Measurements from ENCODE around the gene RNF220.

RNF220 gene

DNA sequence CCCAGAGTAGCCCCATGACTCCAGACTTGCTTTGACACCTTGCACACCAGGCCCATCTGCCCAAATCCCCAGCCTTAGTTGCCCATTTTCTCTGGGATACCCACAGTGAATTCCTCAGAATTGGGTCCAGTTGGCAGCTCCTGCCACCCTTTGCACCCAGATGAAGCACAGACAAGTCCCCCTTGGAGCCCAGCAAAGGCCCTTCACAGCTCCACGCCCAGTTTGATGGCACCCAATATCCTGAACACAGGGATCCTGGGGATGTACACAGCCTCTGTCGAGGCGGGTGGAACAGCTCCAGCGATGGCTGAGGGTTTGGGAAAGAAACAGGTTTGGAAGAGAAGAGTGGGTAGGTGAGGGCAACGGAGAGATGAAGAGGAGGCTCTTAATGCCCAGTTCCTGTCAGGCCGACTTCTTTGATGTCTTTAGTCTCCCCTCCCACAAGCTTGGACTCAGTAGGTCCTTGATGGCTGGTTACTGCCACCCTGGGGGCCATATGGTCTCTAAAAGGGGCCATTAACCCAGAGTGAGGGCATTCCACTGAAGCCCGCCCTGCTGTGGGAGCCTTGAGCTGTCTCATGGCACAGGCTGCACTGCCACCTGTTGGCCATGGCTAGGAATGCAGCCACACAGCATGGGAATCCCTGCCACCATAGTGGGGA is 247.5 kb downstream of the RNF220 start:
- peak; percentile 94 for ATAC-seq
- TF ChIP-seq TCF4 (CRISPR knock-in tag; IDR thresholded peaks at IDR 0.05; ENCODE audit: borderline replicate concordance) = no peak

DNA sequence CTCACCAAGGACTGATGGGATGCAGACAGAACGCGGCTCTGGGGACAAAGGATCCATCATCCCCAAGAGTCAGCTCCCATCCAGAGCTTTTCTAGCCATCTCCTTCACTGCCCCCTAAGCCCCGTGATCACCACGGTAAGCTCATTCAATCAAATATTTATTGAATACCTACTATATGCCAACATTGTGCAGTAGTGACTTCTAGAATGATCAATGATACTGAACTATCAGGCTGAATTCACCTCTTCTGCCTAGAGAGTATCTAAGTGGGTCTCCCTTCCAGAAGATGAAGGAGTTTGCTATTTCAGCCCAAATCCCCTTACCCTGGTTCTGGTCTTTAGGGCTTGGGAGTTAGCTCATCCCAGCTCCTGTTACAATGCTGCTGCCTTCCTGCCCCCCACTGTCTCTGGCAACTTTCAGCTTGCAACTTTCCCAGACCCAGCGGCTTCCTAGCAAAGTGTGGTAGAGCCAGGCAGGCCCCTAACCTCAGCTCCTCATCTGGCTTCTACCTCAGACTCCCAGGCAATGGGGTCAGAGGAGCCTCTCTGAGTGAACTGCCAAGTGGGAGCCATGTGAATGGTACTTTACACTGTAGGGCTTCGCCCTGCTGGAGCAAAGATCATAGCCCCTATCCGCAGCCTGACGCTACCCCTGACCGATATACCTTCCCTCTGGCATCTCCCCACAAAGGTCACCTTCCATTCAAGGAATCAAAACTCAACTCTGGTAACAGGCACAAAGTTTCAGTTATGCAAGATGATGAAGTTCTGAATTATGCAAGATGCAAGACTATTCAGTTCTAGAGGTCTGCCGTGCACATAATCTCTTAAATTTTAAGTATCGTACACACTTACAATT is 248.3 kb downstream of the RNF220 start:
- TF ChIP-seq ZNF8 (CRISPR knock-in tag; IDR thresholded peaks at IDR 0.05) = no peak
- TF ChIP-seq SNAI2 (CRISPR knock-in tag; IDR thresholded peaks at IDR 0.05) = no peak
- TF ChIP-seq TCF4 (CRISPR knock-in tag; IDR thresholded peaks at IDR 0.05; ENCODE audit: borderline replicate concordance) = no peak
- no peak for TF ChIP-seq GLIS3 (CRISPR knock-in tag; IDR thresholded peaks at IDR 0.05)
- TF ChIP-seq TOX (CRISPR knock-in tag; IDR thresholded peaks at IDR 0.05; ENCODE audit: borderline replicate concordance) = no peak
- TF ChIP-seq, protein P1, sequence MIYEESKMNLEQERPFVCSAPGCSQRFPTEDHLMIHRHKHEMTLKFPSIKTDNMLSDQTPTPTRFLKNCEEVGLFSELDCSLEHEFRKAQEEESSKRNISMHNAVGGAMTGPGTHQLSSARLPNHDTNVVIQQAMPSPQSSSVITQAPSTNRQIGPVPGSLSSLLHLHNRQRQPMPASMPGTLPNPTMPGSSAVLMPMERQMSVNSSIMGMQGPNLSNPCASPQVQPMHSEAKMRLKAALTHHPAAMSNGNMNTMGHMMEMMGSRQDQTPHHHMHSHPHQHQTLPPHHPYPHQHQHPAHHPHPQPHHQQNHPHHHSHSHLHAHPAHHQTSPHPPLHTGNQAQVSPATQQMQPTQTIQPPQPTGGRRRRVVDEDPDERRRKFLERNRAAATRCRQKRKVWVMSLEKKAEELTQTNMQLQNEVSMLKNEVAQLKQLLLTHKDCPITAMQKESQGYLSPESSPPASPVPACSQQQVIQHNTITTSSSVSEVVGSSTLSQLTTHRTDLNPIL (CRISPR knock-in tag; IDR thresholded peaks at IDR 0.05; ENCODE audit: low read depth) = no peak
- TF ChIP-seq, protein P2, sequence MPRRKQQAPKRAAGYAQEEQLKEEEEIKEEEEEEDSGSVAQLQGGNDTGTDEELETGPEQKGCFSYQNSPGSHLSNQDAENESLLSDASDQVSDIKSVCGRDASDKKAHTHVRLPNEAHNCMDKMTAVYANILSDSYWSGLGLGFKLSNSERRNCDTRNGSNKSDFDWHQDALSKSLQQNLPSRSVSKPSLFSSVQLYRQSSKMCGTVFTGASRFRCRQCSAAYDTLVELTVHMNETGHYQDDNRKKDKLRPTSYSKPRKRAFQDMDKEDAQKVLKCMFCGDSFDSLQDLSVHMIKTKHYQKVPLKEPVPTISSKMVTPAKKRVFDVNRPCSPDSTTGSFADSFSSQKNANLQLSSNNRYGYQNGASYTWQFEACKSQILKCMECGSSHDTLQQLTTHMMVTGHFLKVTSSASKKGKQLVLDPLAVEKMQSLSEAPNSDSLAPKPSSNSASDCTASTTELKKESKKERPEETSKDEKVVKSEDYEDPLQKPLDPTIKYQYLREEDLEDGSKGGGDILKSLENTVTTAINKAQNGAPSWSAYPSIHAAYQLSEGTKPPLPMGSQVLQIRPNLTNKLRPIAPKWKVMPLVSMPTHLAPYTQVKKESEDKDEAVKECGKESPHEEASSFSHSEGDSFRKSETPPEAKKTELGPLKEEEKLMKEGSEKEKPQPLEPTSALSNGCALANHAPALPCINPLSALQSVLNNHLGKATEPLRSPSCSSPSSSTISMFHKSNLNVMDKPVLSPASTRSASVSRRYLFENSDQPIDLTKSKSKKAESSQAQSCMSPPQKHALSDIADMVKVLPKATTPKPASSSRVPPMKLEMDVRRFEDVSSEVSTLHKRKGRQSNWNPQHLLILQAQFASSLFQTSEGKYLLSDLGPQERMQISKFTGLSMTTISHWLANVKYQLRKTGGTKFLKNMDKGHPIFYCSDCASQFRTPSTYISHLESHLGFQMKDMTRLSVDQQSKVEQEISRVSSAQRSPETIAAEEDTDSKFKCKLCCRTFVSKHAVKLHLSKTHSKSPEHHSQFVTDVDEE (CRISPR knock-in tag; IDR thresholded peaks at IDR 0.05) = no peak
- no peak for TF ChIP-seq ISL1 (CRISPR knock-in tag; IDR thresholded peaks at IDR 0.05)
- TF ChIP-seq ZNF565 (CRISPR knock-in tag; conservative IDR thresholded peaks at IDR 0.05; ENCODE audit: low read depth) = no peak
- no peak for TF ChIP-seq BACH2 (CRISPR knock-in tag; IDR thresholded peaks at IDR 0.05; ENCODE audit: borderline replicate concordance)
- TF ChIP-seq, protein P3, sequence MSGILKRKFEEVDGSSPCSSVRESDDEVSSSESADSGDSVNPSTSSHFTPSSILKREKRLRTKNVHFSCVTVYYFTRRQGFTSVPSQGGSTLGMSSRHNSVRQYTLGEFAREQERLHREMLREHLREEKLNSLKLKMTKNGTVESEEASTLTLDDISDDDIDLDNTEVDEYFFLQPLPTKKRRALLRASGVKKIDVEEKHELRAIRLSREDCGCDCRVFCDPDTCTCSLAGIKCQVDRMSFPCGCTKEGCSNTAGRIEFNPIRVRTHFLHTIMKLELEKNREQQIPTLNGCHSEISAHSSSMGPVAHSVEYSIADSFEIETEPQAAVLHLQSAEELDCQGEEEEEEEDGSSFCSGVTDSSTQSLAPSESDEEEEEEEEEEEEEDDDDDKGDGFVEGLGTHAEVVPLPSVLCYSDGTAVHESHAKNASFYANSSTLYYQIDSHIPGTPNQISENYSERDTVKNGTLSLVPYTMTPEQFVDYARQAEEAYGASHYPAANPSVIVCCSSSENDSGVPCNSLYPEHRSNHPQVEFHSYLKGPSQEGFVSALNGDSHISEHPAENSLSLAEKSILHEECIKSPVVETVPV (CRISPR knock-in tag; IDR thresholded peaks at IDR 0.05) = no peak
- TF ChIP-seq ARNTL (CRISPR knock-in tag; IDR thresholded peaks at IDR 0.05; ENCODE audit: borderline replicate concordance, low read depth) = no peak
- no peak for TF ChIP-seq ZNF70 (CRISPR knock-in tag; IDR thresholded peaks at IDR 0.05)
- no peak for TF ChIP-seq ZFP30 (CRISPR knock-in tag; IDR thresholded peaks at IDR 0.05)
- no peak for TF ChIP-seq ZC3H10 (CRISPR knock-in tag; IDR thresholded peaks at IDR 0.05)
- peak; percentile 5; the same call in 2 of the 3 replicates for ATAC-seq

DNA sequence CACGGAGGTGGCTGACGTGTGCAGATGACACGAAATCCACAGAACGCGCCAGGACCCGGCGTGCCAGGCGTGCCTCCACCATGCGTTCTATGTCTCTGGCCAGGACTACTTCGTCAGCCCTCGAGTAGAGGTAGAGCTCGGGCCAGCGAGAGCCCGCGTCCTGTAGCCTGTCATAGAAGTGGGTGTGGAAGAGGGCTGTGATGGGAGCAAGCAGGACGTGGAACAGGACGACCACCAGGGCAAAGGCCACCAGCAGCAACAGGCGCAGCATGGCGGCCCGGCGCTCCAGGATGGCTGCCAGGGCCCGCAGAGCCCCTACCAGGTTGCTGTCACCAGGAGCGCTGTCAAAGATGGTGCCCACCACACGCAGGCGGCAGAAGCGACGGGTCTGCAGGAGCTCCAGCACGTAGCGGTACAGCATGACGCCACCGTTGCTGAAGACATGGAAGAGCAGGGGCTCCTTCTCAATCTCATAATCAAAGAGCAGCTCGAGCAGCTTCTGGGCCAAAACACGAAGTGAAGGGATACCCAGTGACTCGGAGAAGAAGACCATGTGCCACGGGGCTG is 249.6 kb downstream of the RNF220 start:
- TF ChIP-seq ESRRG (CRISPR knock-in tag; IDR thresholded peaks at IDR 0.05) (no peak), ZC3H10 (CRISPR knock-in tag; IDR thresholded peaks at IDR 0.05) (no peak)
- TF ChIP-seq, protein P4, sequence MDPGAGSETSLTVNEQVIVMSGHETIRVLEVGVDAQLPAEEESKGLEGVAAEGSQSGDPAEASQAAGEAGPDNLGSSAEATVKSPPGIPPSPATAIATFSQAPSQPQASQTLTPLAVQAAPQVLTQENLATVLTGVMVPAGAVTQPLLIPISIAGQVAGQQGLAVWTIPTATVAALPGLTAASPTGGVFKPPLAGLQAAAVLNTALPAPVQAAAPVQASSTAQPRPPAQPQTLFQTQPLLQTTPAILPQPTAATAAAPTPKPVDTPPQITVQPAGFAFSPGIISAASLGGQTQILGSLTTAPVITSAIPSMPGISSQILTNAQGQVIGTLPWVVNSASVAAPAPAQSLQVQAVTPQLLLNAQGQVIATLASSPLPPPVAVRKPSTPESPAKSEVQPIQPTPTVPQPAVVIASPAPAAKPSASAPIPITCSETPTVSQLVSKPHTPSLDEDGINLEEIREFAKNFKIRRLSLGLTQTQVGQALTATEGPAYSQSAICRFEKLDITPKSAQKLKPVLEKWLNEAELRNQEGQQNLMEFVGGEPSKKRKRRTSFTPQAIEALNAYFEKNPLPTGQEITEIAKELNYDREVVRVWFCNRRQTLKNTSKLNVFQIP (CRISPR knock-in tag; IDR thresholded peaks at IDR 0.05; ENCODE audit: borderline replicate concordance, low read depth) = no peak
- no peak for ATAC-seq

DNA sequence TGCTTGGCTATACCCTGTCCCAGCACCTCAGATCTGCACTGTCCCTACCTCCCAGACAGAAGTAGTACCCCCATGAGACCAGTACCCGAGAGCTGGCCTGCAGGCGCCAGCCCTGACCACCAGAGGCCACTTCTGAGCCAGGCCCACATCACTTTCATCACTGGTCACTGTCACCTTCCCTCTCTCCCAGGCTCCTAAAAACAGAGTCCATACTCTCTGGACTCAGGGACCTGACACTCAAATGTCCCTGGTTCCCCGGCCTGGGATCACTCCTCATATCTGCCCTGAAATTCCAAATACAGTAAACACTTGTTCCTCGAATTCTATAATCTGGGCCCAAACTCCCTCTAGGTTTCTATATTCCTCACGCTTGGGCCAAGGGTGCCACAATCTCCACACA is 250.6 kb downstream of the RNF220 start:
- peak; percentile 65 for ATAC-seq
- no peak for TF ChIP-seq ZNF8 (CRISPR knock-in tag; IDR thresholded peaks at IDR 0.05)
- TF ChIP-seq, protein P4 (CRISPR knock-in tag; IDR thresholded peaks at IDR 0.05; ENCODE audit: borderline replicate concordance, low read depth) = no peak
- TF ChIP-seq, protein P3 (CRISPR knock-in tag; IDR thresholded peaks at IDR 0.05) = no peak
- TF ChIP-seq ZFP30 (CRISPR knock-in tag; IDR thresholded peaks at IDR 0.05) = no peak
- no peak for TF ChIP-seq ZC3H10 (CRISPR knock-in tag; IDR thresholded peaks at IDR 0.05)
- TF ChIP-seq, protein P2 (CRISPR knock-in tag; IDR thresholded peaks at IDR 0.05) = no peak
- no peak for TF ChIP-seq OSR1 (CRISPR knock-in tag; IDR thresholded peaks at IDR 0.05)
- TF ChIP-seq PPARA (CRISPR knock-in tag; IDR thresholded peaks at IDR 0.05; ENCODE audit: borderline replicate concordance) = no peak
- TF ChIP-seq ZNF565 (CRISPR knock-in tag; conservative IDR thresholded peaks at IDR 0.05; ENCODE audit: low read depth) = no peak
- no peak for TF ChIP-seq RARB (CRISPR knock-in tag; IDR thresholded peaks at IDR 0.05)

Measured in SK-N-SH treated with all-trans-retinoic acid at 6 μM for 48 hours (cell line).